DMS 273 (cell line): ENCODE measurements around the gene RALGAPA1.
"Not testable (repeated sequence)": the region's sequence is repeated elsewhere in the genome, so short reads cannot be mapped to it uniquely, and the experiment has no call there.

Experiments used
- DNase-seq: peaks from one replicate; lab custom pipeline; 2025; ENCODE audit not compliant: unreplicated experiment; lab: John Stamatoyannopoulos, UW

RALGAPA1 gene

GRCh38 chr14:35821564-35822411, 12.7 kb upstream of the RALGAPA1 start:
- peak; percentile 71 for DNase-seq

GRCh38 chr14:35819591-35820540, 10.8 kb upstream of the RALGAPA1 start:
- DNase-seq = peak; percentile 39

- peak; percentile 74 for DNase-seq
Observed at GRCh38 chr14:35818346-35819115, 9.4 kb upstream of the RALGAPA1 start.

- peak; percentile 83 for DNase-seq
Observed at GRCh38 chr14:35814371-35815005, 5.4 kb upstream of the RALGAPA1 start.

GRCh38 chr14:35810963-35811362, 1.9 kb upstream of the RALGAPA1 start:
- no peak for DNase-seq

GRCh38 chr14:35809597-35809996, 502 bp upstream of the RALGAPA1 start:
- DNase-seq = no peak

GRCh38 chr14:35808076-35808637, 938 bp downstream of the RALGAPA1 start:
- DNase-seq = peak; percentile 60

GRCh38 chr14:35807131-35807961, 1.7 kb downstream of the RALGAPA1 start:
- DNase-seq = no peak

GRCh38 chr14:35806006-35806907, 2.8 kb downstream of the RALGAPA1 start:
- no peak for DNase-seq

- no peak for DNase-seq
Observed at GRCh38 chr14:35797796-35798195, 11.3 kb downstream of the RALGAPA1 start.

GRCh38 chr14:35789651-35790050, 19.4 kb downstream of the RALGAPA1 start:
- DNase-seq = no peak

- DNase-seq = no peak
Observed at GRCh38 chr14:35786856-35787255, 22.2 kb downstream of the RALGAPA1 start.

- DNase-seq = no peak
Observed at GRCh38 chr14:35783699-35784098, 25.4 kb downstream of the RALGAPA1 start.

GRCh38 chr14:35779368-35779767, 29.7 kb downstream of the RALGAPA1 start:
- DNase-seq = no peak

- not testable (repeated sequence) for DNase-seq
Observed at GRCh38 chr14:35777550-35777949, 31.5 kb downstream of the RALGAPA1 start.

GRCh38 chr14:35776823-35777222, 32.3 kb downstream of the RALGAPA1 start:
- DNase-seq = no peak

- not testable (repeated sequence) for DNase-seq
Observed at GRCh38 chr14:35776085-35776484, 33.0 kb downstream of the RALGAPA1 start.

GRCh38 chr14:35766700-35767082, 42.4 kb downstream of the RALGAPA1 start:
- DNase-seq = no peak
